ENCODE data around the gene FAXDC2. TPM values are rescaled to one million over a fixed set of nuclear protein-coding genes. Genes with fewer than 3 reads are reported as not detected.

The FAXDC2 gene
- total RNA-seq, 1 donor from 2014 or later: 3.6 TPM

GRCh38 chr5:154778534-154778933, 71.9 kb downstream of the FAXDC2 start:
- peaks cover 11% of the 10 kb centered on the region for H3K4me1 ChIP-seq (ENCODE audit: insufficient read depth, low read length)
- H3K36me3 ChIP-seq (ENCODE audit: insufficient read depth, low read length): no peaks in the 10 kb centered on the region
- H3K9ac ChIP-seq (ENCODE audit: low read length): no peak overlapping the region
- no peak overlapping the region for H2AFZ ChIP-seq (ENCODE audit: low read depth, low read length)
- peaks cover 99% of the 10 kb centered on the region for H3K79me2 ChIP-seq (ENCODE audit: insufficient read depth, low read length)
- Mint-ChIP-seq H3K4me1 (ENCODE audit: low read depth, unreplicated experiment) (peaks cover 35% of the 10 kb centered on the region), H3K9me3 (ENCODE audit: unreplicated experiment) (peaks cover 2% of the 10 kb centered on the region), H3K4me3 (ENCODE audit: unreplicated experiment) (no peak overlapping the region), H3K36me3 (ENCODE audit: low read depth, unreplicated experiment) (peaks cover 2% of the 10 kb centered on the region), H3K27me3 (ENCODE audit: low read depth, unreplicated experiment) (no peaks in the 10 kb centered on the region), H3K27ac (ENCODE audit: unreplicated experiment) (no peak overlapping the region)
- H3K27me3 ChIP-seq (ENCODE audit: insufficient read depth, low read length): no peaks in the 10 kb centered on the region
- no peak for DNase-seq (ENCODE audit: low read depth)
- FAIRE-seq: no peak
- no peak overlapping the region for H3K27ac ChIP-seq (ENCODE audit: low read depth, low read length)
- H4K20me1 ChIP-seq (ENCODE audit: insufficient read depth, low read length): peaks cover 98% of the 10 kb centered on the region
- H3K9me3 ChIP-seq (ENCODE audit: insufficient read depth, low read depth, low read length): no peaks in the 10 kb centered on the region
- H3K4me3 ChIP-seq (ENCODE audit: insufficient read depth, low read depth, low read length): no peak overlapping the region
- TF ChIP-seq EZH2 (IDR thresholded peaks at IDR 0.05; ENCODE audit: insufficient read depth, low read length) (no peak), CTCF (IDR thresholded peaks at IDR 0.05; ENCODE audit: insufficient read depth, low read depth, low read length) (no peak)
- H3K4me2 ChIP-seq (ENCODE audit: low read length): no peak overlapping the region

GRCh38 chr5:154776167-154776566, 74.2 kb downstream of the FAXDC2 start:
- peaks cover 100% of the 10 kb centered on the region for H3K79me2 ChIP-seq (ENCODE audit: insufficient read depth, low read length)
- H3K4me2 ChIP-seq (ENCODE audit: low read length): no peak overlapping the region
- H3K9me3 ChIP-seq (ENCODE audit: insufficient read depth, low read depth, low read length): no peaks in the 10 kb centered on the region
- no peak overlapping the region for H3K4me3 ChIP-seq (ENCODE audit: insufficient read depth, low read depth, low read length)
- H4K20me1 ChIP-seq (ENCODE audit: insufficient read depth, low read length): peaks cover 96% of the 10 kb centered on the region
- no peaks in the 10 kb centered on the region for H3K27me3 ChIP-seq (ENCODE audit: insufficient read depth, low read length)
- H2AFZ ChIP-seq (ENCODE audit: low read depth, low read length): no peak overlapping the region
- H3K9ac ChIP-seq (ENCODE audit: low read length): no peak overlapping the region
- no peaks in the 10 kb centered on the region for H3K36me3 ChIP-seq (ENCODE audit: insufficient read depth, low read length)
- no peak overlapping the region for H3K4me3 Mint-ChIP-seq (ENCODE audit: unreplicated experiment)
- no peak for DNase-seq (ENCODE audit: low read depth)
- peaks cover 2% of the 10 kb centered on the region for H3K36me3 Mint-ChIP-seq (ENCODE audit: low read depth, unreplicated experiment)
- peaks cover 21% of the 10 kb centered on the region for H3K4me1 ChIP-seq (ENCODE audit: insufficient read depth, low read length)
- TF ChIP-seq CTCF (IDR thresholded peaks at IDR 0.05; ENCODE audit: insufficient read depth, low read depth, low read length) (no peak), EZH2 (IDR thresholded peaks at IDR 0.05; ENCODE audit: insufficient read depth, low read length) (no peak)
- no peak overlapping the region for H3K27ac Mint-ChIP-seq (ENCODE audit: unreplicated experiment)
- H3K27me3 Mint-ChIP-seq (ENCODE audit: low read depth, unreplicated experiment): no peaks in the 10 kb centered on the region
- H3K27ac ChIP-seq (ENCODE audit: low read depth, low read length): no peak overlapping the region
- no peak for FAIRE-seq
- H3K4me1 Mint-ChIP-seq (ENCODE audit: low read depth, unreplicated experiment): peaks cover 39% of the 10 kb centered on the region
- peaks cover 2% of the 10 kb centered on the region for H3K9me3 Mint-ChIP-seq (ENCODE audit: unreplicated experiment)

GRCh38 chr5:154773326-154773725, 77.1 kb downstream of the FAXDC2 start:
- peaks cover 45% of the 10 kb centered on the region for H3K4me1 Mint-ChIP-seq (ENCODE audit: low read depth, unreplicated experiment)
- H3K4me3 ChIP-seq (ENCODE audit: insufficient read depth, low read depth, low read length): no peak overlapping the region
- H3K4me2 ChIP-seq (ENCODE audit: low read length): no peak overlapping the region
- peaks cover 98% of the 10 kb centered on the region for H3K79me2 ChIP-seq (ENCODE audit: insufficient read depth, low read length)
- no peak overlapping the region for H2AFZ ChIP-seq (ENCODE audit: low read depth, low read length)
- no peaks in the 10 kb centered on the region for H3K36me3 ChIP-seq (ENCODE audit: insufficient read depth, low read length)
- no peak for FAIRE-seq
- no peak for TF ChIP-seq CTCF (IDR thresholded peaks at IDR 0.05; ENCODE audit: insufficient read depth, low read depth, low read length)
- no peak for TF ChIP-seq EZH2 (IDR thresholded peaks at IDR 0.05; ENCODE audit: insufficient read depth, low read length)
- H3K27ac ChIP-seq (ENCODE audit: low read depth, low read length): no peak overlapping the region
- no peak for DNase-seq (ENCODE audit: low read depth)
- no peak overlapping the region for H3K4me3 Mint-ChIP-seq (ENCODE audit: unreplicated experiment)
- no peak overlapping the region for H3K9ac ChIP-seq (ENCODE audit: low read length)
- peak overlapping the region; percentile 63 for H3K27ac Mint-ChIP-seq (ENCODE audit: unreplicated experiment)
- H3K27me3 Mint-ChIP-seq (ENCODE audit: low read depth, unreplicated experiment): no peaks in the 10 kb centered on the region
- H3K9me3 Mint-ChIP-seq (ENCODE audit: unreplicated experiment): no peaks in the 10 kb centered on the region
- peaks cover 21% of the 10 kb centered on the region for H3K4me1 ChIP-seq (ENCODE audit: insufficient read depth, low read length)
- no peaks in the 10 kb centered on the region for H3K27me3 ChIP-seq (ENCODE audit: insufficient read depth, low read length)
- no peaks in the 10 kb centered on the region for H3K9me3 ChIP-seq (ENCODE audit: insufficient read depth, low read depth, low read length)
- peaks cover 94% of the 10 kb centered on the region for H4K20me1 ChIP-seq (ENCODE audit: insufficient read depth, low read length)
- H3K36me3 Mint-ChIP-seq (ENCODE audit: low read depth, unreplicated experiment): no peaks in the 10 kb centered on the region
